Activated CD4-positive, alpha-beta T cell treated with anti-CD3 and anti-CD28 coated beads for 36 hours (primary cell): ENCODE measurements around the gene ZMYND8. TPM values are rescaled to one million over a fixed set of nuclear protein-coding genes. Genes with fewer than 3 reads are reported as not detected.
"Not testable (repeated sequence)": the region's sequence is repeated elsewhere in the genome, so short reads cannot be mapped to it uniquely, and the experiment has no call there.

Experiments used
- ATAC-seq: fragments of 200-7000 bp; cut with Tn5 transposase; one replicate; pipeline ENCODE4 v1.10.0; 2021; ENCODE audit warnings: mild to moderate bottlenecking, moderate library complexity
- CTCF ChIA-PET: fragments of 350-600 bp; sonication (Branson Sonifier 250); formaldehyde crosslinking; loops from one replicate; lab custom pipeline; 2021; ENCODE audit warnings: antibody characterized with exemption; lab: Charles Lee
- POLR2A ChIA-PET: fragments of 350-600 bp; sonication (Branson Sonifier 250); formaldehyde crosslinking; loops from one replicate; lab custom pipeline; 2021; ENCODE audit warnings: antibody characterized with exemption, inconsistent platforms; lab: Charles Lee
- DNase-seq: peaks from one replicate; pipeline ENCODE4 v3.0.0-alpha.2; 2020
- H3K27ac Mint-ChIP-seq: one replicate; pipeline ENCODE4 v1.8.0; 2021; ENCODE audit warnings: mixed read lengths
- H3K27me3 Mint-ChIP-seq: one replicate; pipeline ENCODE4 v1.8.0; 2021; ENCODE audit warnings: mixed read lengths
- H3K36me3 Mint-ChIP-seq: one replicate; pipeline ENCODE4 v1.8.0; 2021; ENCODE audit warnings: low read depth, mixed read lengths
- H3K4me1 Mint-ChIP-seq: one replicate; pipeline ENCODE4 v1.8.0; 2021; ENCODE audit warnings: mixed read lengths
- H3K4me3 Mint-ChIP-seq: one replicate; pipeline ENCODE4 v1.8.0; 2021; ENCODE audit warnings: mild to moderate bottlenecking, moderate library complexity, mixed read lengths
- H3K9me3 Mint-ChIP-seq: one replicate; pipeline ENCODE4 v1.8.0; 2021; ENCODE audit warnings: low read depth, mixed read lengths
- intact Hi-C, 2 experiments: fragments of 100-400 bp; cut with DNase I in 1 of 2; cut with micrococcal nuclease in 1 of 2; formaldehyde crosslinking; loops; one replicate each; pipeline versions ENCODE4 v1.14.2 to v1.15.1; 2022 to 2024; cut with DNase I, micrococcal nuclease
- total RNA-seq, 2 experiments: library from RNA; stranded (reverse); gene quantifications; one replicate each; pipeline ENCODE4 v1.2.3, GENCODE V29; 2021

Gene ZMYND8
- 10 to 100 TPM; 33.7 to 50.3 TPM for total RNA-seq

DNA sequence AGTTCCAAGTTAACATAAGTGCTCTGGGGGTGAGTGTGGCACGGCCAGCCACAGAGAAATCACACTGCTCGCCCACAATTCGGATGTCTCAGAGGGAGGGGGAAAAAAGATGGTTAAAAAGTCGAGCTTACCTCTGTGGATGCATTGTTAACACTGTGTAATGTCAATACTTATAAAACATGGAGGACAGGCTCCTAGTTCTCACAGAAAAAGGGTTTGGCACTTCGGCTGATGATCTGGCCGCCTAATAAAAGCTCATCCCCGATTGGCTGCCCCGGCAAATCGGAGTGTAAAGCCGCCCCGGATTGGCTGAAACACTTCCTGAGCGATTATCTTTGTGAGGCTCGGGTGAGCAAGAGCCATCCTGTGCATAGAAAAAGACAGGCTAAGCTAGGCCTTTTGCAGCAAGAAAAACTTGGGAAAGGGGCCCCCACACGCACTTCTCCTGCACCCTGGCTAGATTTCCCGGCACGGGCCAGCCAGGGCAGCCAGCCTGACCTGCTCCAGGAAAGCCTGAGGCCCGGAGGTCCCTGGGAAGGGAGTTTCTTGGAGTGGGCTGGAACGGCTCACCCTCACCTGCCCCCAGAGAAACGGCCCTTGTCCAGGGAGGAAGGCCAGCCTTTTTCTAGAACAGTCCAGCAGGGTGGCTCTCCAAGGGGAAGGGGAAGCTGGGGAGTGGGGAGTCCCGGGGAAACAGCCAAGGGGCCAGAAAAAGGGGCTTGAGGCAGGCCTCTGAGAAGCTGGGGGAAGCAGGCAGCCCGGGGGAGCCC, at the start of gene ZMYND8:
TSS of gene ZMYND8 (minus strand) at position 174 of the 770 bp plus-strand sequence. CDS start at position 145, 29 bp downstream.
- H3K4me1 Mint-ChIP-seq = peaks cover 54% of the 10 kb centered on the region
- no peaks in the 10 kb centered on the region for H3K27me3 Mint-ChIP-seq
- POLR2A ChIA-PET = interaction anchor here (0.6 to 1.2 kb wide), 8 partner anchors 10 to 1690 kb away, joined by 3 to 6 read pairs (median 4); no protein-coding TSS in a partner anchor
- H3K36me3 Mint-ChIP-seq = peaks cover 16% of the 10 kb centered on the region
- ATAC-seq (peak; percentile 85), DNase-seq (peak; percentile 94)
- peak within 1 kb of the TSS; percentile 98 for H3K27ac Mint-ChIP-seq
- intact Hi-C loops = loop anchor here (1.0 to 5.0 kb wide), 8 partner anchors 40 to 950 kb away; partner anchors contain the start of genes ELMO2 (in 1 of the 2), NCOA3 (in 1 of the 2) and TP53RK (in 1 of the 2)
- CTCF ChIA-PET = interaction anchor here (0.6 to 6.3 kb wide), 14 partner anchors 9 to 1604 kb away, joined by 3 to 64 read pairs (median 3); no protein-coding TSS in a partner anchor
- H3K9me3 Mint-ChIP-seq = no peaks in the 10 kb centered on the region
- peak within 1 kb of the TSS; percentile 77 for H3K4me3 Mint-ChIP-seq

DNA sequence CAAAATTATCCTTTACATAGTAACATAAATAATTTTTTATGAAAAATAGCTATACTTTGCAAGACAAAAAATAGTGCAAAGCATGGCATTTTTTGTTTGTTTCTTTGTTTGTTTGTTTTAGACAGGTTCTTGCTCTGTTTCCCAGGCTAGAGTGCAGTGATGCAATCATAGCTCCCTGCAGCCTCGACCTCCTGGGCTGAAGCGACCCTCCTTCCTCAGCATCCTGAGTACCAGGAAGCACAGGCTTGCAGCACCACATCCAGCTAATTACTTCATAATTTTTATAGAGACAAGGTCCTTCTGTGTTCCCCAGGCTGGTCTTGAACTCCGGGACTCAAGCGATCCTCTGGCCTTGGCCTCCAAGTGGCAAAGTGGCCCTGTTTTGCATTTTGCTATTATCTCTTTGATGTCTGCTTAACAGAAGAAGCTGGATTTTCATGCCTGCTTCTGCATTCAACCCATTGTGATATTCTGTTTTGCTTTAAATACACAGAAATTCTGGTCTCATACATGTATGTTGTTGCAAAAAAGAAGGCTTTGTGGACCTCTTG, 49.4 kb upstream of the ZMYND8 start:
- Mint-ChIP-seq H3K4me3 (no peak overlapping the region), H3K4me1 (peaks cover 2% of the 10 kb centered on the region), H3K9me3 (no peaks in the 10 kb centered on the region), H3K27ac (no peak overlapping the region), H3K27me3 (no peaks in the 10 kb centered on the region), H3K36me3 (no peaks in the 10 kb centered on the region)
- ChIA-PET CTCF (interaction anchor here (0.6 to 2.0 kb wide), 7 partner anchors 13 to 1351 kb away, joined by 3 to 6 read pairs (median 3); no protein-coding TSS in a partner anchor), POLR2A (no interaction called here)
- DNase-seq (no peak), ATAC-seq (no peak)
- intact Hi-C loops = no loop called here

DNA sequence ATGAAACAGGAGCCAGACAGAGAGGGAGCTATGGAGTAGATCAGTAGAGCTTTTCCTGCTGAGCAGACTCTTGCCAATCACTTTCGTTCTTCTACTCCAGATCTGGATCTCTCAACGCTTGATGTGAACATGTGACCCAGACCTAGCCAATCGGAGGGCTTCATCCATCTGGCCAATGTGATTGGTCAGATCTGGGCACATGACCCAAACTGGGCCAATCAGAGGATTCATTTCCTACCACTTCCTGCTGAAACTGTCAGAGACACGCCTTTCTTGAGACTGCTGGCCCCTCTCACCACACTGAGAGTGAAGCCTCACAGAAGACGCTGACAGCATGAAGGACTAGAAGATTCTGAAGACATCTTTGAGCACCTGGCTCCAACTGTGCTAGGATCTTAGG, 44.2 kb upstream of the ZMYND8 start:
- no peak overlapping the region for H3K4me3 Mint-ChIP-seq
- DNase-seq (peak; percentile 34), ATAC-seq (peak; percentile 44)
- POLR2A ChIA-PET = no interaction called here
- no peak overlapping the region for H3K27ac Mint-ChIP-seq
- no peaks in the 10 kb centered on the region for H3K36me3 Mint-ChIP-seq
- H3K4me1 Mint-ChIP-seq = peaks cover 4% of the 10 kb centered on the region
- peaks cover 3% of the 10 kb centered on the region for H3K9me3 Mint-ChIP-seq
- CTCF ChIA-PET = interaction anchor here (0.6 to 1.2 kb wide), 2 partner anchors 11 to 17 kb away, joined by 3 read pairs; no protein-coding TSS in a partner anchor
- intact Hi-C loops = no loop called here
- no peaks in the 10 kb centered on the region for H3K27me3 Mint-ChIP-seq

DNA sequence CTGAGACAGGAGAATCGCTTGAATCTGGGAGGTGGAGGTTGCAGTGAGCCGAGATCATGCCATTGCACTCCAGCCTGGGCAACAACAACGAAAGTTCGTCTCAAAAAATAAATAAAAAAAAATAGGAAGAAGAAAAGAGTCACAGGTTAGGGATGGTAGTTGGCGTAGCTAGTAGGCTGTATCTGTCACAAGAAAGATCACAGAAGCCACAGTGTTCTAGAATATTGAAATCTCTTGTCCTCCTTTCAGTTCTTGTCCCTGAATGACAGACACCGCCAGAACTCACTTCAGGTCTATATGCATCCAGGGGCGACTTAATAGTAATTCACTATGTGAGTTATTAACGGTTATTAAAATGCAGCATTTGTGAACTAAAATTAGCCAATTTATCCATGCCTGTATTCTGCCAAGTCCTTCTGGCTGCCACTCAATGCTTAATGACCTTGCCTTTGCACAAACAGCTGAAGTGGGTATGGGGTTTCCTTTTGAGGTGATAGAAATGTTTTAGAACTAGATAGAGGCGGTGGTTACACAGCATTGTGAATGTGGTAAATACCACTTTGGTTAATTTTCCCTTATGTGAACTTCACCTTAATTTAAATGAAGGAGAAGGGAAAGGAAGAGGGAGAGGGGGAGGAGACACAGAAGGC, 41.3 kb upstream of the ZMYND8 start:
- ChIA-PET CTCF (interaction anchor here (0.7 to 1.2 kb wide), 4 partner anchors 14 to 217 kb away, joined by 3 to 5 read pairs (median 3); no protein-coding TSS in a partner anchor), POLR2A (no interaction called here)
- DNase-seq (no peak), ATAC-seq (no peak)
- intact Hi-C loops = no loop called here
- Mint-ChIP-seq H3K27me3 (no peaks in the 10 kb centered on the region), H3K9me3 (peaks cover 3% of the 10 kb centered on the region), H3K36me3 (no peaks in the 10 kb centered on the region), H3K4me1 (peaks cover 5% of the 10 kb centered on the region), H3K4me3 (no peak overlapping the region), H3K27ac (no peak overlapping the region)

DNA sequence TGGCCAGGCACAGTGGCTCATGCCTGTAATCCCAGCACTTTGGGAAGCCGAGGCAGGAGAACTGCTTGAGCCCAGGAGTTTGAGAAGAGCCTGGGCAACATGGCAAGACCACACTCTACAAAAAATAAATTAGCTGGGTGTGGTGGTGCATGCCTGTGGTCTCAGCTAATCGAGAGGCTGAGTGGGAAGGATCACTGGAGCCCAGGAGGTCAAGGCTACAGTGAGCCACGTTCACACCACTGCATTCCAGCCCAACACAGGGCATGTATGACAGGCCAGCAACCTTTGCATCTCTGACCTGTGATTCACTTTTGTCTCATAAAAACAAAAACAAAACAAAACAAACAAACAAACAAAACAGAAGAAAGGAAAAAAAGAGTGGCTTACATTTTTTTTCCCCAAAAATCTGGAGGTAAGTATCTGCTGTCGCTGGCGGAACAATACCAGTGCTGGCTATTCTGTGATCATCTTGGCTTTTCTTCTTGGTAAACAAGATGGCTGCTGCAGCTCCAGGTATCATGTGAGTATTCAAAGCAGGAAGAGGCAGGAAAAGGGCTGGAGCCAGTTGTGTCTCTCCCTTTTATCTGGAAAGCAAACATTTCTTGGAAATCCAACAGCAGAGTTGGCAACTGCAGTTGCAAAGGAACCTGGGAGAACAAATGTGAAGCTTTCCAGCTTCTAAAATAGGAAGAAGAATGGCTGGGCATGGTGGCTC, 40.4 kb upstream of the ZMYND8 start:
- ChIA-PET CTCF (interaction anchor here (0.7 to 0.8 kb wide), 3 partner anchors 13 to 643 kb away, joined by 3 to 6 read pairs (median 3); no protein-coding TSS in a partner anchor), POLR2A (no interaction called here)
- ATAC-seq (no peak), DNase-seq (no peak)
- Mint-ChIP-seq H3K27ac (no peak overlapping the region), H3K4me3 (no peak overlapping the region), H3K27me3 (no peaks in the 10 kb centered on the region), H3K9me3 (peaks cover 8% of the 10 kb centered on the region), H3K36me3 (no peaks in the 10 kb centered on the region), H3K4me1 (peaks cover 14% of the 10 kb centered on the region)
- intact Hi-C loops = no loop called here

DNA sequence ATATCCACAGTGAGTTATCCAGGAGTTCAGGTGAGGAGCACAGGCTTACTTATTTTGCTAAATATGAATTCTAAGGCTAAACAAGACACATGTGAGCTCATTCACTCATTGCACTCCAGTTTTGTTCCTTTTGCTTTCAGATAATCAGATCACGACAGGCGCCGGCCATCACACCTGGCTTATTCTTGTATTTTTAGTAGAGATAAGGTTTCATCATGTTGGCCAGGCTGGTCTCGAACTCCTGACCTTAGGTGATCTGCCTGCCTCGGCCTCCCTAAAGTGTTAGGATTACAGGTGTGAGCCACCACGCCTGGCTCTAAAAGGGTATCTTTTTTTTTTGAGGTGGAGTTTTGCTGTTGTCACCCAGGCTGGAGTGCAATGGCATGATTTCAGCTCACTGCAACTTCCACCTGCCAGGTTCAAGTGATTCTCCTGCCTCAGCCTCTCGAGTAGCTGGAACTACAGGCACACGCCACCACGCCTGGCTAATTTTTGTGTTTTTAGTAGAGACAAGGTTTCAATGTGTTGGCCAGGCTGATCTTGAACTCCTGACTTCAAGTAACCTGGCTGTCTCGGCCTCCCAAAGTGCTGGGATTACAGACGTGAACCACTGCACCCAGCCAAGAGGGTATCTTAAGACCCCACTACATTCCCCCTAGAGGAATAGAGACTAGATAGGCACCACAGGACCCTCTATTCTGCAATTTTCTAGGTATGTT, 37.5 kb upstream of the ZMYND8 start:
- H3K27ac Mint-ChIP-seq, H3K9me3 Mint-ChIP-seq, ATAC-seq, H3K4me3 Mint-ChIP-seq, POLR2A ChIA-PET, H3K27me3 Mint-ChIP-seq, intact Hi-C loops, H3K36me3 Mint-ChIP-seq, DNase-seq: not testable (repeated sequence)
- CTCF ChIA-PET = interaction anchor here (0.7 to 5.0 kb wide), 5 partner anchors 11 to 208 kb away, joined by 3 to 23 read pairs (median 3); no protein-coding TSS in a partner anchor
- H3K4me1 Mint-ChIP-seq = peaks cover 22% of the 10 kb centered on the region

DNA sequence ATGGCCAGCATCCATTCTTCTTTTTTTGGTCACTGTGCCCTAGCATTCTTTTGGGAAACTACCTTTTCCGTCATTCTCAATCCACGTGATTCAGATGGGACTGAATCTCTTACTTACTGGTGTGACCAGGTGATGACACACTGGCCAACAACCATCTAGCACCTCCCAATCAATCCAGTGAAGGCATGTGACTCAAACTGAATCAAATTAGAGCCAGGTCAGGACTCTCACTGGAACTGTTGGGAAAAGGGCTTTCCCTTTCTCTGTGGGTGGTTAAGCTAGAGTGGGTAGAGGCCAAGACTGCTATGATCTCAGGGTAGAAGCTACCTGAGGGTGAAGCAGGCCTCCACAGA, 36.2 kb upstream of the ZMYND8 start:
- Mint-ChIP-seq H3K9me3 (peaks cover 8% of the 10 kb centered on the region), H3K27me3 (no peaks in the 10 kb centered on the region), H3K4me1 (peaks cover 18% of the 10 kb centered on the region), H3K4me3 (no peak overlapping the region), H3K36me3 (no peaks in the 10 kb centered on the region), H3K27ac (peak overlapping the region; percentile 69)
- DNase-seq (no peak), ATAC-seq (peak; percentile 34)
- intact Hi-C loops = no loop called here
- POLR2A ChIA-PET = no interaction called here
- CTCF ChIA-PET = interaction anchor here (0.7 to 5.0 kb wide), 8 partner anchors 9 to 1329 kb away, joined by 3 to 23 read pairs (median 3); no protein-coding TSS in a partner anchor

DNA sequence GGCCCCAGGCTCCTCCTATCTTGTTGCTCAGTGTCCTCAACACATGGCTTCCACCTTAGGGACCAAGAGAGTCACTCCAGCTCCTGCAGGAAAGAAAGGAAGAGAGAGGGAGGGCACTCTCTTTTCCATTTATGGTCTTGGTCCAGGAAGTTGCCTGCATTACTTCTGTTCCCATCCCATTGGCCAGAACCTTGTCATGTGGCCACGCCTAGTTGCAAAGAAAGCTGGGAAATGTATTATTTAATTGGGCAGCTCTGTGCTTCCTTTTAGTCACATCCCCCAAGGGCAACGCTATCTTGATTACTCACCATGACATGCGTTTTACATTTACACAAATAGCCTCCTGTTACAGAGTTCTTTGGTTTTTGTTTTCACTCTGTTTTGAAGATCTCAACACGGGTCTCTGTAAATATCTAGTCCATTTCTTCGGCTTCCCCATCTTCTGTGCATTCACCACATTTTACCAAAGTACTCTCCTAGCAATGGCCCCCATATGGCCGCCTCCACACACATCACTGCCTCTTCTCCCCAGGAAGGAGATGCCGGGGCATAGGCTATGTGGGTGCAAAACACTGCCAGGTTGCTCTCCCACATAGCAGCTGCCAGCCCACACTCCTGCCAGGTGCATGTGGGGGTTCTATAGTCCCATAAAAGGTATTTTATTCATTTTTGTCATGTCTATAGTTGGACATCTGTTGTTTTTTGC, 35.7 kb upstream of the ZMYND8 start:
- CTCF ChIA-PET = interaction anchor here (0.6 to 5.0 kb wide), 7 partner anchors 9 to 1329 kb away, joined by 3 to 23 read pairs (median 3); no protein-coding TSS in a partner anchor
- Mint-ChIP-seq H3K9me3 (peaks cover 8% of the 10 kb centered on the region), H3K27me3 (no peaks in the 10 kb centered on the region), H3K4me1 (peaks cover 18% of the 10 kb centered on the region), H3K36me3 (no peaks in the 10 kb centered on the region), H3K27ac (peak overlapping the region; percentile 69), H3K4me3 (no peak overlapping the region)
- peak; percentile 37 for DNase-seq
- POLR2A ChIA-PET = interaction anchor here (0.6 to 1.0 kb wide), 2 partner anchors 75 to 206 kb away, joined by 3 read pairs; no protein-coding TSS in a partner anchor
- intact Hi-C loops = no loop called here
- peak; percentile 87 for ATAC-seq

DNA sequence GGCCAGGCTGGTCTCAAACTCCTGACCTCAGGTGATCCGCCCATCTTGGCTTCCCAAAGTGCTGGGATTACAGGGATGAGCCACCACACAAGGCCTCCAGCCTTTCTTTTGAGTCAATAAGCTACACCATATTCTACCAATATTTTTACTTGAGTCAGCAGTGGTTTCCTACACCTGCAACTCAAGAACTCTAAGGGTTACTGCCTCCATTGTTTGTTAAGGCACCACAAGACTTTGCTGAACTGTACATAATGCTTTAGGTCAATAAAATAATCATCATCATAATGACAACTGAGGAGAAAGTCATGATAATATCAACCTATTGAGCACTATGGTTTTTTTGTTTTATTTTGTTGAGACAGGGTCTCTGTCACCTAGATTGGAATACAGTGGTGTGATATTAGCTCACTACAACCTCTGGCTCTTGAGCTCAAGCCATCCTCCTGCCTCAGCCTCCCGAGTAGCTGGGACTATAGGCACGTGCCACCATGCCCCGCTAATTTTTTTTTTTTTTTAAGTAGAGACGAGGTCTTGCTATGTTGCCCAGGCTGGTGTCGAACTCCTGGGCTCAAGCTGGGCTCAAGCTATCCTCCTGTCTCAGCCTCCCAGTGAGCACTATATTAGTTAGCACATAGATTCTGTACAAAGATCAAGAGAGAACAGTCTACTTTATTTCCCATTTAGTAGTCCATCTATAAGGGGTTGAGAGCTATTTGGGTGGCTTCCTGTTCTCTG, 34.9 kb upstream of the ZMYND8 start:
- peaks cover 18% of the 10 kb centered on the region for H3K4me1 Mint-ChIP-seq
- H3K4me3 Mint-ChIP-seq = no peak overlapping the region
- no peak for ATAC-seq
- POLR2A ChIA-PET = interaction anchor here (0.6 to 1.0 kb wide), 2 partner anchors 74 to 207 kb away, joined by 3 read pairs; no protein-coding TSS in a partner anchor
- CTCF ChIA-PET = interaction anchor here (0.6 to 5.0 kb wide), 4 partner anchors 8 to 118 kb away, joined by 3 to 23 read pairs (median 3); no protein-coding TSS in a partner anchor
- peaks cover 8% of the 10 kb centered on the region for H3K9me3 Mint-ChIP-seq
- H3K36me3 Mint-ChIP-seq = no peaks in the 10 kb centered on the region
- DNase-seq = no peak
- H3K27me3 Mint-ChIP-seq = no peaks in the 10 kb centered on the region
- peak overlapping the region; percentile 69 for H3K27ac Mint-ChIP-seq
- intact Hi-C loops = no loop called here
